Measurements from ENCODE around the gene SBDS. TPM values are rescaled to one million over a fixed set of nuclear protein-coding genes. Genes with fewer than 3 reads are reported as not detected.
"Not testable (repeated sequence)": the region's sequence is repeated elsewhere in the genome, so short reads cannot be mapped to it uniquely, and the experiment has no call there.

The SBDS gene
- polyA plus RNA-seq (2013, experiment 1 of 2), result 57.9 TPM
- polyA plus RNA-seq (2013, experiment 2 of 2), result 59.4 TPM

GRCh38 chr7:66995050-66995776 is at the start of gene SBDS:
Gene SBDS (minus strand): TSS chr7:66995586. CDS start chr7:66995417, 169 bp downstream.
- not testable (repeated sequence) for H3K27me3 ChIP-seq (ENCODE audit: insufficient read depth, low read length, poor library complexity); H4K5ac ChIP-seq (ENCODE audit: low read length); H4K8ac ChIP-seq (ENCODE audit: low read depth, low read length); H3K4ac ChIP-seq (ENCODE audit: low read depth, low read length); H2BK120ac ChIP-seq (ENCODE audit: low read depth, low read length); H2AK5ac ChIP-seq (ENCODE audit: low read length); H3K4me1 ChIP-seq (ENCODE audit: control insufficient read depth, low read depth, low read length); H2BK15ac ChIP-seq (replicated peaks; ENCODE audit: low read depth); H2BK5ac ChIP-seq (ENCODE audit: low read length); H3K79me1 ChIP-seq (ENCODE audit: low read length); H3K18ac ChIP-seq (ENCODE audit: low read length); H3K23ac ChIP-seq (ENCODE audit: low read length); H3K36me3 ChIP-seq (ENCODE audit: control insufficient read depth, insufficient read depth, low read length); H3K27ac ChIP-seq (ENCODE audit: low read depth, low read length); H3K79me2 ChIP-seq (ENCODE audit: control insufficient read depth, insufficient read depth, low read length)
- DNase-seq, result peak; percentile 99
- Histone ChIP-seq H3K4me3 (ENCODE audit: low read length) (peak within 1 kb of the TSS; percentile 58), H3K9ac (ENCODE audit: low read length) (peak within 1 kb of the TSS; percentile 79), H3K4me2 (ENCODE audit: low read length) (peak within 1 kb of the TSS; percentile 36), H3K56ac (ENCODE audit: low read length) (peak within 1 kb of the TSS; percentile 92)
- no CpG with 5 or more reads among the region's 59 CpGs for WGBS (ENCODE audit: extremely low coverage, insufficient coverage, low lambda C conversion rate)

- H3K79me1 ChIP-seq (ENCODE audit: low read length); H2BK5ac ChIP-seq (ENCODE audit: low read length); H3K27me3 ChIP-seq (ENCODE audit: insufficient read depth, low read length, poor library complexity); H2AK5ac ChIP-seq (ENCODE audit: low read length); H4K8ac ChIP-seq (ENCODE audit: low read depth, low read length); H4K5ac ChIP-seq (ENCODE audit: low read length); H3K23ac ChIP-seq (ENCODE audit: low read length); H3K79me2 ChIP-seq (ENCODE audit: control insufficient read depth, insufficient read depth, low read length); H2BK15ac ChIP-seq (replicated peaks; ENCODE audit: low read depth); H3K4ac ChIP-seq (ENCODE audit: low read depth, low read length); H3K4me3 ChIP-seq (ENCODE audit: low read length); H3K56ac ChIP-seq (ENCODE audit: low read length); H3K4me2 ChIP-seq (ENCODE audit: low read length); H3K4me1 ChIP-seq (ENCODE audit: control insufficient read depth, low read depth, low read length); DNase-seq; H3K9ac ChIP-seq (ENCODE audit: low read length); H2BK120ac ChIP-seq (ENCODE audit: low read depth, low read length); H3K27ac ChIP-seq (ENCODE audit: low read depth, low read length); H3K18ac ChIP-seq (ENCODE audit: low read length); H3K36me3 ChIP-seq (ENCODE audit: control insufficient read depth, insufficient read depth, low read length): not testable (repeated sequence)
- WGBS (ENCODE audit: extremely low coverage, insufficient coverage, low lambda C conversion rate), result no CpG with 5 or more reads among the region's 4 CpGs
These were observed 48.2 kb upstream of the SBDS start for GRCh38 chr7:67043559-67043930.

DNA sequence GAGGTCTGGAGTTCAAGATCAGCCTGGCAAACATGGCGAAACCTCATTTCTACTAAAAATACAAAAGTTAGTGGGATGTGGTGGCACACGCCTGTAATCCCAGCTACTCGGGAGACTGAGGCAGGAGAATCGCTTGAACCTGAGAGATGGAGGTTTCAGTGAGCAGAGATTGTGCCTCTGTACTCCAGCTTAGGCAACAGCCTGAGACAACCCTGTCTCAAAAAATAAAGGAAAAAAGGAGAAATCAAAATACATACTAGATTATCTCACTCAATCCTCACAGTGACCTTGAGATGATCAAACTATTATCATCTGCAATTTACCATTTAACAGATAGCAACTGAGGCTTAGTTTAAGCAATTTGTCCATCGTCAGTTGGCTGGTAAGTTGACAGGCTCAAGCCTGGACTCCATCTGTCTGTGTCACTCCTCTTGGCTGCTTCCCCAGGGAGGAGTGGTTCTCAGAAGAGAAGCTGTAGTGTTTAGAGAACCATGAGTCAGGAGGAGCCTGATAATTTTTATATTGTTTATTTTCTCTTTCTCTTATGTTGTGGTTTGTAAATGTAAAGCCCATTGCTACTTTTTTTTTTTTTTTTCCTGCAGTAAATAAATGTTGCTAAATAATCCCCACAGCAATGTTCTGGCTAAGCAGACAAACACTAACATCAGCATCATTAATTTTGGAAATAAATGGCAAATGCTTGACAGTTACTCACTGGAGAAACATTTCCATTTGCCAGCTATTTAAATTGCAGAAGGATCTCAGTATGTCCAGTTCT is 47.6 kb upstream of the SBDS start:
- no CpG with 5 or more reads among the region's 5 CpGs for WGBS (ENCODE audit: extremely low coverage, insufficient coverage, low lambda C conversion rate)
- H3K4me1 ChIP-seq (ENCODE audit: control insufficient read depth, low read depth, low read length); H3K27ac ChIP-seq (ENCODE audit: low read depth, low read length): not testable (repeated sequence)

DNA sequence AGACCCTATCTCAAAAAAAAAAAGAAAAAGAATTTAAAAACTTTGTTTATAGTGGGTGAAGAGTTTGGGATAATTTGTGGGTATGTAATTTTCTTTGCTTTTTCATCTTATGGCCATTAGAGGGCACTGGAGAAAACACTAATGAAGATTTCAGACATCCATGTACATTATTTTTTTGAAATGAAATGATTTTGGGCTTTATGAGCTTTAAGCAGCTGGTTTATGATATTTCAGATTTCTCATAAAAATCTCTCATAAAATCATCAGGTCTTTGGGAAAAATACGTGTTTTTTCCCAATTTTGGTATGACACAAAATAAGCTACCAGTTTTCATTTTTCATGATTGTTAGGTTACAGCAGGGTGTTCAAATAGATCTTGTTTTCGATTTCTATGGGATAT is 45.4 kb upstream of the SBDS start:
- not testable (repeated sequence) for H3K27me3 ChIP-seq (ENCODE audit: insufficient read depth, low read length, poor library complexity); H3K56ac ChIP-seq (ENCODE audit: low read length); H3K9ac ChIP-seq (ENCODE audit: low read length); H3K4me1 ChIP-seq (ENCODE audit: control insufficient read depth, low read depth, low read length); H3K79me2 ChIP-seq (ENCODE audit: control insufficient read depth, insufficient read depth, low read length); H2BK120ac ChIP-seq (ENCODE audit: low read depth, low read length); H3K79me1 ChIP-seq (ENCODE audit: low read length); H4K5ac ChIP-seq (ENCODE audit: low read length); H3K36me3 ChIP-seq (ENCODE audit: control insufficient read depth, insufficient read depth, low read length); H2BK15ac ChIP-seq (replicated peaks; ENCODE audit: low read depth); DNase-seq; H2AK5ac ChIP-seq (ENCODE audit: low read length); H3K18ac ChIP-seq (ENCODE audit: low read length); H3K23ac ChIP-seq (ENCODE audit: low read length); H3K4me2 ChIP-seq (ENCODE audit: low read length); H2BK5ac ChIP-seq (ENCODE audit: low read length); H3K4ac ChIP-seq (ENCODE audit: low read depth, low read length); H4K8ac ChIP-seq (ENCODE audit: low read depth, low read length); H3K27ac ChIP-seq (ENCODE audit: low read depth, low read length); H3K4me3 ChIP-seq (ENCODE audit: low read length)
- no CpG with 5 or more reads among the region's 2 CpGs for WGBS (ENCODE audit: extremely low coverage, insufficient coverage, low lambda C conversion rate)

More for the DNA sequence above, 47.6 kb upstream of the SBDS start:
- not testable (repeated sequence) for H3K4ac ChIP-seq (ENCODE audit: low read depth, low read length); H4K5ac ChIP-seq (ENCODE audit: low read length); H3K23ac ChIP-seq (ENCODE audit: low read length); H2BK15ac ChIP-seq (replicated peaks; ENCODE audit: low read depth); H3K4me3 ChIP-seq (ENCODE audit: low read length); H2BK5ac ChIP-seq (ENCODE audit: low read length); H3K79me1 ChIP-seq (ENCODE audit: low read length); H3K18ac ChIP-seq (ENCODE audit: low read length); H3K36me3 ChIP-seq (ENCODE audit: control insufficient read depth, insufficient read depth, low read length); H3K9ac ChIP-seq (ENCODE audit: low read length); H2AK5ac ChIP-seq (ENCODE audit: low read length); H3K4me2 ChIP-seq (ENCODE audit: low read length); H4K8ac ChIP-seq (ENCODE audit: low read depth, low read length); H3K56ac ChIP-seq (ENCODE audit: low read length); DNase-seq; H2BK120ac ChIP-seq (ENCODE audit: low read depth, low read length); H3K27me3 ChIP-seq (ENCODE audit: insufficient read depth, low read length, poor library complexity); H3K79me2 ChIP-seq (ENCODE audit: control insufficient read depth, insufficient read depth, low read length)

DNA sequence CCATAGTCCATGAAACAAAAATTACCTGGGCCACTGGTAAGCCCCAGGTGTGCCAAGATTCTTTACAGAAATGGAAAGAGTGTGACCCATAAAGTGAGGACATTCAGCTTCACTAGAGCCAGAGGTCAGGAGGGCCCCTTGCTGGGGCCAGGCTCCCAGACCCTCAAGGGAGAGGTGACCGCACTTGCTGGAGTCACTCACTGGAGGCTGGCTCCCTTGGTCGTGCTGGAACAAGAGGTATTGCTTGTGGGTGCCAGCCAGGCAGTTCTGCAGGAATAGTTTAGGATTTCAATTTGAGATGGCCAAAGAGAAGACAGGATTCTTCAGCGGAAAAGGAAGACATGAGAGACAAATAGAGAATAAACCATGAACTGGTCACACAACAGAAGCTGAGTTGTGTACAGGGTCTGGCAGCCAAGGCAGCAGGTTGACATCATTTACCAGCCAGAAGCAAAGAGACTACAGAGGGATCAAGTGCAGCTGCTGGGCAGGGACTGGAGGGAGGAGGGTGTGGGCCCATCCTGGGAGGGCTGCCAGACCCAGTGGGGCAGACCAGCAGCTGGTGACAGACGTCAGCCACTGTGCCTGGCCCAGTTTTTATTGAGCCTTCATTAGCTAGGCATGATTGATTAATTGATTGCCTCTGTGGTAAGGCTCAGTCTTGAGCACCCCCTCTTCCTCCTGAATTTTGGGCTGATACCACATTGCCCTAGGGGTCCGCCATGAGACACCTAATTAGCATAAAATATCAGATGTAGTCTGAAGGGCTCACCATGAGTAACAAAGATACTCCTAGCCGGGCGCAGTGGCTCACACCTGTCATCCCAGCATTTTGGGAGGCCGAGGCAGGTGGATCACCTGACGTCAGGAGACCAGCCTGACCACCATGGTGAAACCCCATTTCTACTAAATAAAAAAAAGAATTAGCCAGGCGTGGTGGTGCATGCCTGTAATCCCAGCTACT is 41.3 kb upstream of the SBDS start:
- not testable (repeated sequence) for H3K4me3 ChIP-seq (ENCODE audit: low read length); H2BK15ac ChIP-seq (replicated peaks; ENCODE audit: low read depth); H3K9ac ChIP-seq (ENCODE audit: low read length); H3K18ac ChIP-seq (ENCODE audit: low read length); H3K79me2 ChIP-seq (ENCODE audit: control insufficient read depth, insufficient read depth, low read length); H4K5ac ChIP-seq (ENCODE audit: low read length); H3K23ac ChIP-seq (ENCODE audit: low read length); H3K4me1 ChIP-seq (ENCODE audit: control insufficient read depth, low read depth, low read length); H3K4ac ChIP-seq (ENCODE audit: low read depth, low read length); H2AK5ac ChIP-seq (ENCODE audit: low read length); H3K27me3 ChIP-seq (ENCODE audit: insufficient read depth, low read length, poor library complexity); DNase-seq; H2BK5ac ChIP-seq (ENCODE audit: low read length); H3K4me2 ChIP-seq (ENCODE audit: low read length); H3K27ac ChIP-seq (ENCODE audit: low read depth, low read length); H2BK120ac ChIP-seq (ENCODE audit: low read depth, low read length); H3K56ac ChIP-seq (ENCODE audit: low read length); H4K8ac ChIP-seq (ENCODE audit: low read depth, low read length); H3K36me3 ChIP-seq (ENCODE audit: control insufficient read depth, insufficient read depth, low read length); H3K79me1 ChIP-seq (ENCODE audit: low read length)
- WGBS (ENCODE audit: extremely low coverage, insufficient coverage, low lambda C conversion rate), result no CpG with 5 or more reads among the region's 10 CpGs

All from mesendoderm (in vitro differentiated cells).